Subcutaneous adipose tissue (tissue), 4 donors: ENCODE data around the gene ZSCAN12. TPM values are rescaled to one million over a fixed set of nuclear protein-coding genes. Genes with fewer than 3 reads are reported as not detected.

Source experiments
- total RNA-seq, 4 donors: library from RNA; depleted of rRNA; stranded (reverse); fragments of >200 nt; gene quantifications; one replicate each; pipeline ENCODE4 v1.1.0, GENCODE V29; 2016
- TF ChIP-seq, protein P1 (sequence below): fragments of 450-650 bp; IDR thresholded peaks from one replicate; pipeline ENCODE4 v1.5.1; 2016; ENCODE audit warnings: low read depth, mild to moderate bottlenecking, control low read depth, antibody characterized with exemption, moderate library complexity

The ZSCAN12 gene
- total RNA-seq, 4 donors from 2014 or later: 3.4 to 5.8 (median 4.1) TPM

DNA sequence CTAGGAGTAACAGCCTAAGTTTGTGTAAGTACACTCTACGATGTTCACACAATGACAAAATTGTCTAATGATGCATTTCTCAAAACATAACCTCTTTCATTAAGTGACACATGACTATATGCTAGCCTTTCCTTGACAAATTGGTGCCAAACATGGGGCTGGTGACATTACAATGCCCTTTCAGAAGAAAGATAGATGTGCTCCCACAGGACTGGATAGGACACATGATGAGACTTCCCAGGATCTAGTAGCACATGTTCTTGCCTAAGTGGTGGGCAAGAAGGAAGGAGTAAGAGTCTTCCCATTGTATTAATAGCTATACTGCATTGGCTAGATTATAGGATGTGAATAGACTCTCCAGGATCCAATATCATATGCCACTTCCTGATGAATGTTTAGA is 28.3 kb downstream of the ZSCAN12 start:
- TF ChIP-seq, protein P1, sequence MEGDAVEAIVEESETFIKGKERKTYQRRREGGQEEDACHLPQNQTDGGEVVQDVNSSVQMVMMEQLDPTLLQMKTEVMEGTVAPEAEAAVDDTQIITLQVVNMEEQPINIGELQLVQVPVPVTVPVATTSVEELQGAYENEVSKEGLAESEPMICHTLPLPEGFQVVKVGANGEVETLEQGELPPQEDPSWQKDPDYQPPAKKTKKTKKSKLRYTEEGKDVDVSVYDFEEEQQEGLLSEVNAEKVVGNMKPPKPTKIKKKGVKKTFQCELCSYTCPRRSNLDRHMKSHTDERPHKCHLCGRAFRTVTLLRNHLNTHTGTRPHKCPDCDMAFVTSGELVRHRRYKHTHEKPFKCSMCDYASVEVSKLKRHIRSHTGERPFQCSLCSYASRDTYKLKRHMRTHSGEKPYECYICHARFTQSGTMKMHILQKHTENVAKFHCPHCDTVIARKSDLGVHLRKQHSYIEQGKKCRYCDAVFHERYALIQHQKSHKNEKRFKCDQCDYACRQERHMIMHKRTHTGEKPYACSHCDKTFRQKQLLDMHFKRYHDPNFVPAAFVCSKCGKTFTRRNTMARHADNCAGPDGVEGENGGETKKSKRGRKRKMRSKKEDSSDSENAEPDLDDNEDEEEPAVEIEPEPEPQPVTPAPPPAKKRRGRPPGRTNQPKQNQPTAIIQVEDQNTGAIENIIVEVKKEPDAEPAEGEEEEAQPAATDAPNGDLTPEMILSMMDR: no peak

DNA sequence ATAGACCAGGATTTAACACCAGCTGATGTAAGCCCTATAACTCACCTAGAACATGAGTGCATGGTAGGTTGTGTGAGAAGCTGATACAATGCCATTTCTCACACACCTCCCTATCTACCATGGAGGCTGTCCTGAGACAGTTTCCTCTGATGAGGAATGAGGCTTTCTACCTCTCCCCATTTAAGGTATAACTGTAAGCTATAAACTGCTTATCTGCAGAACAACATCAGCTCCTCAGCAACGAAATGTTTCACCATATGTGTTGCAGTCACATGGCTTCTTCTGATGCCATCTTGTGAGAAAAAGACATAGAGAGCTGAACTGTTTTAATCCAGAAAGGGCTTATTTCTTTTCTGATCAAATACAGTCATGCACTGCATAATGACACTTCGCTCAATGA is 29.1 kb downstream of the ZSCAN12 start:
- TF ChIP-seq, protein P1: no peak

DNA sequence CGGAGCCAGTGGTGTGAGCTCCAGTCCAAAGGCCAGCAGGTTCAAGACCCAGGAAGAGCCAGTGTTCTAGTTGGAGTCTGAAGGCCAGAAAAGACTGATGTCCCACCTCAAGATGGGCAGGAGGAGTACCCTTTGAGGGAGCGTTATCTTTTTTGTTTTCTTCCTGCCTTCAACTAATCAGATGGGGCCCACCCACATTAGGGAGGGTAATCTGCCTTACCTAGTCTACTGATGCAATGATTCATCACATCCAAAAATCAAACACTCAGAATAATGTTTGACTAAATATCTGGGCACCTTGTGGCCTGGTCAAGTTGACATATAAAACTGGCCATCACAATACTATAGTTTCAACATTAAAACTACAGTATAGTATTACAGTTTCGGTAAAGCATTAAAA is 30.1 kb downstream of the ZSCAN12 start:
- TF ChIP-seq, protein P1: no peak

DNA sequence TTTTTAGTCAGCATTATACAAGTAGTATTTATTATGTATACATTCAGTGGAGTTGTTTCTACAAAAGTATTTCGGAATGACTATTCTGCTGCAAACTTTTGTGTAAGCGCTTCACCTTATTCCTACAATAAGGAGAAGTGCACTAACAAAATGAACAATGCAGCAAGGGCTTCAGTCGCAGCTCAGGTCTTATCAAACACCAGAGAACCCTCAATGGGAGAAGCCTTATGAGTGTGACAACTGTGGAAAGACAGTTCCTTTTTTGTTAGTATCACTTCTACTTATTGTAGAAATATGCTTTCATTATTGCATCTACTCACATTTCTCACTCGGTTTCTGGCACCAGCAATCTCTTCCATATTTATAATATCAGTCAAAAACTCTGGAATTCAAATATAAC is 31.0 kb downstream of the ZSCAN12 start:
- TF ChIP-seq, protein P1: no peak

DNA sequence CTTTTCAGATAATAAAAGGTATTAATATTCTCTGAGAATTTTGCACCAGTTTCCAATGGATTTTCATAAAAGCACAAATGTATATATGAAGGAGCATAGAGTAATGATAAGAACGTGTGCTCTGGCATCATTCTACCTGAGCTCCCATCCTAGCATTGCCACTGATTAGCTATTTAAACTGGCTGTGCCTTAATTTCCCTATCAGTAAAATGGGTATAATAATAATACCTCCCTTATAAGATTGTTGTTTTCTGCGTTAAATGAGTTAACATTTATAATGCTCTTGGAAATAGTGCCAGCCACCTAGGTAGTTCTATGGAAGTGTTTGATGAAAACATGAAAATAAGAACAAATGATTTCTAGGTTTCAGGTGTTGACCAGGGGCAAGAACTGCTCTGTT is 38.6 kb downstream of the ZSCAN12 start:
- TF ChIP-seq, protein P1: no peak

DNA sequence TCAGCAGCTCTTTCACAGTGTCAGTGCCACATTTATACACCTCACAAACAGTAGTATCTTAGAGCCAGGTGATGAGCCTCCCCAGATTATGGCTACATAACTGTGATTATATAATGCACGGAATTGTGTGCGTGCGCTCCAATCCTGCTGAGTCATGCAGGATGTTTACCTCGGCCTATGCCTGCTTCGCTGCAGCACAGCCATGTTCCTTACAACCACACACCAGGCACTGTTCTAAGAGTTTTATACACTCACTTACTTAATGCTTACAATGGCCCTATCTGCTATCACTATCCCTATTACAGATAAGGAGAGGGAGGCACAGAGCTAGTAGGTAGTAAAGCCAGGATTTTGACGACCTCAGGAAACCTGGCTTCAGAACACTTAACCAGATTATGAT is 42.5 kb downstream of the ZSCAN12 start:
- TF ChIP-seq, protein P1: no peak

DNA sequence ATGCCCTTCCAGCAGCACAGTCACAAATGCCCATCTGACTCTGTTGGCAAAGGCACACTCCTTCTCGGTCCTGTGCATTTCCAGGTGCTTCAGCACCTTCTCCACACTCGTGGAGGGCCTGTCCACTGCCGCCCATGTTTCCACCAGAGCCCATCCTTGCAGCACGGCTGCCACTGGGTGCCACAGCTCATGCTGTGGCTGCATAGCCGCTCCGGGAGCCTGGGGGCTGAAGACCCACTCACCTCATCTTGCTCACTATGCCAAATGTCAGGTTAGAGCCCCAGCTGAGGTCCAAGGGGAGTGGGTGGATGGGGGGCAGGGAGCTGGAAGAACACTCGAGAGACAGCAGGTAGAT is 42.9 kb downstream of the ZSCAN12 start:
- TF ChIP-seq, protein P1: no peak
